HG03558 (cell line): ENCODE measurements around the gene UCK2.

Source experiments
- ATAC-seq: cut with Tn5 transposase; IDR thresholded peaks from one replicate; pipeline ENCODE4 v1.9.1; 2021; ENCODE audit warnings: moderate number of reproducible peaks; ENCODE audit not compliant: unreplicated experiment; ENCODE audit errors: extremely low read depth

Gene UCK2

DNA sequence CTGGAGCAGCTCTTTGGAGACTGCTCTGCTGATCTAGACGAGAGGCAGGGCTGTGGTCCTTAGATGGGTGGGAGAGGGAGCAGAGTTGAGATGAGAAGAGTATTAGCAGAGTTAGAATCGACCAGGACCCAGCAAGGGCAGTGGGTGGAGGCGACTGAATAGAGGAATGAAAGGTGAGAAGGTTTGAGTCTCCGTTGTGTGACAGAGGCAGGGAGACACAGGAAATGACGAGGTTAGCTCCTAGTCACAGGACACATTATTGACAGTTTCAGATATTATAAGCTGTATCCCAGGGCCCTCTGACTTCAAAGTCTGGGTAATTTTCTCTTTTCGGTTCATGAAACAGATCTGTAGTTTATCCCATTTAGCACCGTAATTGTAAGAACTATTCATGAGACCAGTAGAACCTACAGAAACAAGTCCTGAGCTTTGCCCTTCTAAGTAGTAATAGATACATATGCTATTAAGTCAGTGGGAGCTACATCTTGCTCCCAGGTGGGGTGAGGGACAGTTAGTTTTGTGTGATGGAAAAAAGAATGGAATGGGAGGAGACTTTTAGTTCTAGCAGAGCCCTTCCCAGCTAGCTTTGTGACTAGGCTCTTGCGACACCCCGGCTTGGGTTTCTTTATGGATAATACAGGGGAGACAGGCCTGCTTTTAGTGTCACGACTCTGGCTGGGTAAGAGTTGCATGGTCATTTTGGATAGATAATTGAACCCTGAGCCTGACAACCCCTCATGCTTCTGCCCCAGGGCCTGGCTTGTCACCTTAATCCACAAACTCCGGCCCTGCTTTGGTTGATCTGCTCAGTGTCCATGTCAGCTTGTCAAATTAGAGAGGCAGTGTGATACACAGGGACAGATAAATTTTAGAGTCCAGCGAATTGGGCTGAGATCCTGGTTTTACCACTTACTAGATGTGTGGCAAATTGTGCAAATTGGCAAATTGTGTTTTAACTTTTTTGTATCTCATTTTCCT, 70.2 kb downstream of the UCK2 start:
- ATAC-seq, result no peak

DNA sequence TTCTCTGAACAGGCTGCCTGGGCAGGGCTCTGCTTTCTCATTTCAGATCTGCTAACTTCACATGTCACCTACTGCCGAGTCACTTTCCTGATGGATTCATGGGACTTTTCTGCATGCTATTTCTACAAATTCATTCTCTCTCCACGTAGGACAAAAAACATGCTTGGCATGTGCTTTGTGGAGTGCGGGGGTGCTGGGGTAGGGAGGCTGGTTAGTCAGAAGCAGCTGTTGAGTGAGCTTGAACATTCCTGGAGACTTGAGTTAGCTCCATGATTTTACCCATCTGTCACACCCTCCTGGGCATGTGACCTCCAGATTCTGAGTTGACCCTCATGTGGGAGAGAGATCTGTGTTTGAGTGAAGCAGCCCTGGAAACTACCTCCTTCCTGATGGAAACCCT, 71.4 kb downstream of the UCK2 start:
- no peak for ATAC-seq

GRCh38 chr1:165899461-165899941, 72.1 kb downstream of the UCK2 start:
- ATAC-seq, result no peak

DNA sequence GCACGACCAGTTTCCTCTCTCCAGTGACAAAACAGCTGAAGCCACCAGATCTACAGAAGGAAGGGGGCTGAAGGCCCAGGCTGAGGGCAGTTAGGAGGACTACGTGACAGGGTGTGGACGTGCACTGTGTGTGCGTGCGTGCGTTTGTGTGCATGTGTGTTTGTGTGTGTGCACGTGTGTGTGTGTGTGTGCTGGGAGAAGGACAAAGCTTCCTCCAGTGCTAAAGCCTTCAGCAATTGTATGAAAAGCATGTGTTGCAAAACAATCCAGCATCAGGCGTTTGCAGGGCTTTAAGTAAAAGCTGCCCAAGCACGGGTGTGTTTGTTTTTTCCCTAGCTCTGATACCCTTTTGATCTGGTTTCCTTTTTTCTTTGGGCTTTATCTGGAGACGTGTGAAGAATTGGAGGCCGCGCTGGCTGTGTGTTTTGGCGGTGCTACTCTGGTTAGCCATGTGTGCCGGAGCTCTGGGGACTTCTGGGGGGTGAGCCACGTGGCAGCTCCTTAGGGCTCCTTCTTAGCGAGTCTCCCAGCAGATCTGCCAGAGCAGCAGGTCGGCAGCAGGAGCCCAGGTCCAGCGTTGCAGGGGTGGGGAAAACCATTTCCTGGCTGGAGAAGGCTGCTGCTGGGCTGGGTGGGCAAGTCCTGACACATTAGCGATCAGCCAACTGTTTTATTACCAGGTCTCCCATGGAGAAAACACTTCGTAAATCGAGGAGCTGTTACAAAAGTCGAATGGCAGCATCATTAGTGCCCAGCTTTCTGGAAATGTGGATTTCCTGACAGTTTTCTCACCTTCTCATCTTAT, 73.4 kb downstream of the UCK2 start:
- no peak for ATAC-seq

GRCh38 chr1:165902565-165902964, 75.2 kb downstream of the UCK2 start:
- ATAC-seq, result no peak

DNA sequence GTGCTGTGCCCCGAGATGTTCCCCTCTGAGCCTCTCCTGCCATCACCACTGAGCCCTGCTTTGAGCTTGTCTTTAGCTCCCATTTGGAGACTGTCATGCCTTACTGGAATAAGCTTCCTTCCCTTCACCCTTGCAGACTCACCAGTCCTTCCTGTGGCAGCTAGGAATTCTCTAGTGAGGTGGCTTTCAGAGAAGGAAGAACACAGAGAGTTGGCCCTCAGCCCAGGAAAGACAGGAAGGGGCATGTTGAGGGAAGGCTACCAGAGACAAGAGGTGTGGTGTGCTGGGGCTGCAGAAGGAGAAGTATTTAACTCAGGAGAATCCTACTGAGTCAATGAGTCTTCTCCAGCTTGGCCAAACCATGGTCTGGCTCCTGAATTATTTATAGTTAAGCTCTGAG, 76.3 kb downstream of the UCK2 start:
- ATAC-seq, result no peak

GRCh38 chr1:165904948-165905347, 77.5 kb downstream of the UCK2 start:
- ATAC-seq, result no peak

DNA sequence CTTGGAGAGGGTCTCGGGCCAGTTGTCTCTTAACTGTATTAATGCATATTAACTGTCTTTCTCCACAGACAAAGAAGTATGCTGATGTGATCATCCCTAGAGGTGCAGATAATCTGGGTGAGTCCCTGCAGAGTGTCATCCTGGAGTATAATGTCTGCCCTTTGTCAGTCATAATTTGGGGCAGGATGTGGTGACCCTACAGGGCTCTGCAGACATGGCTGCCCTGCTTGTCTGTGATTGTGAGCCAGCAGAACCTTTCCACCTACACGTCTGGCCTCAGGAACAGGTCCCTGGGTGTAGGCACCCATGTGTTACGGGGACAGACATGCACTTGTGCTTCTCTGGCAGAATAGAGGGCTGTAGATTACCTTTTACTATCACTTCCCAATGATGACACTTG, 78.4 kb downstream of the UCK2 start:
- no peak for ATAC-seq

GRCh38 chr1:165907256-165907857, 79.9 kb downstream of the UCK2 start:
- no peak for ATAC-seq

DNA sequence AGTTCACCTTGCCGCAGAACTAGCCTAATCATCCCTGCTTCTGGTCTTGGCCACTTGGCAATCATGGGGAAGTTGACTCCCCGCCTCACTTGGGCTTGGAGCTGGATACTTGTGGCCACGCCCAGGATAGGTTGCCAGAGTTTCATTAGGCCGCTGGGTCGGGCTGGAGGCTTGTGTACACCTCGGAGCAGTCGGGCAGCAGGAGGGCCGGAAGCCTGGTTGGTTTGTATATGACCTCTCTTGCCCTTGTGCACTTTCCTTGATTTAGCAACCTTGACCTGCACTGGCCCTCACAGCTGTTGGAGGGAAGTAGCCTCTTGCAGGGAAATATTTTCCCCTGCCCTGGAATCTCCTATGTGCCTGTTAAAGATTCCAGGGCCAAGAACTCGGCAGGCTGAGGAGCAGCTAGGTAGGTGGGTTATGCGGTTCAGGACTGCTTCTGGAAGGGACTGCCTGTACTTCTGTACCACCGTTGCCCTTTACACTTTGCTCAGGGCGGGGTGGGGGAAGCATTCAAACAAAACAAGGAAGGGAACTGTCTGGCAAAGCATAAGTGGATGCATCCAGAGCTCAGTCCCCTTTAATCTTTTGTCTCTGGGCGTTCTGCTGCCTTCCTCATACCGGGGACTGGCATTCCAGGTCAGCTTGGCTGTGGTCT, 83.5 kb downstream of the UCK2 start:
- no peak for ATAC-seq

DNA sequence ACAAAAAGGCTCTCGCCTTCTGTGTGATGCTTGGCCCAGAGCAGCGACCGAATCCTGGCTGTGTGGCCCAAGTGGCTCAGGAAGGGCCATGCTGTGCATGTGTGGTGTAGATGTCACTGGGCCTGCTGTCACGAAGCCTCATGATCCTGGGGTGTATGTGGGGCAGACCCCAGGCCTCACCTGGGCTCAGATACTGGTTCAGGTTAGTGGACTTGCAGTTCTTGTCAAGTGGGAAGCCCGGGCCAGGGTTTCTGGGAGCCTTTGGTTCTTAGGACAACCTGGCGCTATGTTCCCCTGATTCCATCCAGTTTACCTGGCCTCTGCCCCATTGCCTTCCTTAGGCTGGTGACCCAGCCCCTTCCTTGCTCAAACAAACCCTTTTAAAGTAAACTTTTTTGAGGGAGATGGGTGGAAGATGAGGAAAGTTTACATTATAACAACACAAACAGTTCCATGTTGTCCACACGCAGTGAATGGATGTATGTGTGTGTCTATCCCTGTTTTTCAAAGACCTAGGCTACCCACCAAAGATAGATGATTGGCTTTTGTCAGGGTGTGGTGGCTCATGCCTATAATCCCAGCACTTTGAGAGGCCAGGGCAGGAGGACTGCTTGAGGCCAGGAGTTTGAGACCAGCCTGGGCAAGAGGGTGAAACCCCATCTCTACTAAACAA, 84.3 kb downstream of the UCK2 start:
- no peak for ATAC-seq

DNA sequence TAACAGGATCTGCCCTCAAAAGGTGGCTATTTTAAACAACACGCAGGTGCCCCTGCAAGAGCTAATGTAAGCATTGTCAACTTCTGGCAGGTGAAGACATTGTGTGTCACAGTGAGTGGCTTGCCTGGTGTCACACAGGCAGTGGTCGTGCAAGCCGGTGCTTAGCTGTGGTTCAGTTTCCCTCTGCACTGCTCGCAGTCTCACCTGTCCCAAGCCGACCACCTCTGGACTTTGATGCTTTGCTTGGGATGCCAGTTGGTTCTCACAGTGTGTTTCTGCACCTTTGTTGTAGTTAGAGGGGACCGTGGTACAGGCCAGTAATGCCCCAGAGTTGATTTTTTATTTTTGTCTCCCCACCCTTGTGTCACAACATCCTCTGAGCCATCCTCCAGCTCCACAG, 85.2 kb downstream of the UCK2 start:
- ATAC-seq, result no peak

GRCh38 chr1:165914136-165914798, 86.9 kb downstream of the UCK2 start:
- peak; percentile 78 for ATAC-seq

- ATAC-seq, result no peak
Measured at GRCh38 chr1:165915480-165915879, 88.1 kb downstream of the UCK2 start.

GRCh38 chr1:165915932-165916348, 88.5 kb downstream of the UCK2 start:
- ATAC-seq, result no peak

- no peak for ATAC-seq
Measured at GRCh38 chr1:165917166-165917565, 89.8 kb downstream of the UCK2 start.

GRCh38 chr1:165924117-165924516, 96.7 kb downstream of the UCK2 start:
- ATAC-seq, result no peak

DNA sequence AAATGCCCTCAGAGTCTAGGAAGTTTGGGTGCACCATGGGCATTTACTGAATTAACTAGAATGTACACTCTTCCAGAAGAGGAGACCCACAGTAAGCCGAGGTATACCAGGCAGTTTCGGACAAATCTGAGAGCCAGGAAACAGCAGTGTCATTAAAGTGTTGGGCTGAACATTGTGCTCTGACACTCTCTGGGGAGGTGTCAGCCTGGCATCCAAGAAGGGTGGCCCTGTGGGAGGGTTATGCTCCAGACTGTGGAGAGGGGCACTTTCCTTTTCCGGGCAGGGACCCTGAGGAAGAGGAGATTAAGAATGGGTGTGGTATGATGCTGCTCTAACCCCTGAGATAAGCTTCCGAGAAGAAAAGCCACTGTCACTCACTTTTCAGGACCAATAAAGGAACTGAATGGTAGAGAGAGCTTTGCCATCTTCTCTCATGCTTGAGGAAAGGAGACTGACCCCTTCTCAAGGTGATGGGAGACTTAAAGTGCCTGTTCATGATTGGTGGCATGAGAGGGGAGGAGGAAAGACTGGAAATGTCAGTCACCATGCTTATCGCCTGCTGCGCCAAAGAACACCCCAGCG, 98.2 kb downstream of the UCK2 start:
- ATAC-seq, result no peak

- peak; percentile 78 for ATAC-seq
Measured at GRCh38 chr1:165927169-165927568, 99.8 kb downstream of the UCK2 start.
